Transverse colon (tissue), 4 donors: Measurements from ENCODE around the gene ETFB.

Experiments used
- EP300 ChIP-seq: sonication (generic); formaldehyde crosslinking; IDR thresholded peaks from one replicate; pipeline ENCODE4 v1.6.1; 2017; ENCODE audit warnings: antibody characterized with exemption, low read depth
- POLR2AphosphoS5 ChIP-seq, 3 donors: sonication (generic); formaldehyde crosslinking; IDR thresholded peaks; one replicate each; pipeline ENCODE4 v1.6.1; 2016; ENCODE audit warnings: antibody characterized with exemption in 3 of 3
- TF ChIP-seq, protein P1 (sequence below), 5 experiments: fragments of 200-600 bp in 3 of 5; fragments of 450-650 bp in 2 of 5; sonication (generic) in 3 of 5; IDR thresholded peaks; 1 replicate in 2 of 5; 2 replicates in 3 of 5; pipeline ENCODE4 v1.5.1; 2016 to 2017; ENCODE audit warnings: antibody characterized with exemption in 5 of 5, inconsistent platforms in 3 of 5, mild to moderate bottlenecking in 2 of 5, moderate library complexity in 1 of 5

- TF ChIP-seq, protein P1, sequence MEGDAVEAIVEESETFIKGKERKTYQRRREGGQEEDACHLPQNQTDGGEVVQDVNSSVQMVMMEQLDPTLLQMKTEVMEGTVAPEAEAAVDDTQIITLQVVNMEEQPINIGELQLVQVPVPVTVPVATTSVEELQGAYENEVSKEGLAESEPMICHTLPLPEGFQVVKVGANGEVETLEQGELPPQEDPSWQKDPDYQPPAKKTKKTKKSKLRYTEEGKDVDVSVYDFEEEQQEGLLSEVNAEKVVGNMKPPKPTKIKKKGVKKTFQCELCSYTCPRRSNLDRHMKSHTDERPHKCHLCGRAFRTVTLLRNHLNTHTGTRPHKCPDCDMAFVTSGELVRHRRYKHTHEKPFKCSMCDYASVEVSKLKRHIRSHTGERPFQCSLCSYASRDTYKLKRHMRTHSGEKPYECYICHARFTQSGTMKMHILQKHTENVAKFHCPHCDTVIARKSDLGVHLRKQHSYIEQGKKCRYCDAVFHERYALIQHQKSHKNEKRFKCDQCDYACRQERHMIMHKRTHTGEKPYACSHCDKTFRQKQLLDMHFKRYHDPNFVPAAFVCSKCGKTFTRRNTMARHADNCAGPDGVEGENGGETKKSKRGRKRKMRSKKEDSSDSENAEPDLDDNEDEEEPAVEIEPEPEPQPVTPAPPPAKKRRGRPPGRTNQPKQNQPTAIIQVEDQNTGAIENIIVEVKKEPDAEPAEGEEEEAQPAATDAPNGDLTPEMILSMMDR (IDR thresholded peaks at IDR 0.05), result no peak
- no peak for TF ChIP-seq POLR2AphosphoS5 (IDR thresholded peaks at IDR 0.05)
- TF ChIP-seq EP300, result no peak
Measured at GRCh38 chr19:51320280-51320657, 45.9 kb downstream of the ETFB start.
